ENCODE results near the gene CDK5R1.
"Not testable (repeated sequence)": the region's sequence is repeated elsewhere in the genome, so short reads cannot be mapped to it uniquely, and the experiment has no call there.

Gene CDK5R1

DNA sequence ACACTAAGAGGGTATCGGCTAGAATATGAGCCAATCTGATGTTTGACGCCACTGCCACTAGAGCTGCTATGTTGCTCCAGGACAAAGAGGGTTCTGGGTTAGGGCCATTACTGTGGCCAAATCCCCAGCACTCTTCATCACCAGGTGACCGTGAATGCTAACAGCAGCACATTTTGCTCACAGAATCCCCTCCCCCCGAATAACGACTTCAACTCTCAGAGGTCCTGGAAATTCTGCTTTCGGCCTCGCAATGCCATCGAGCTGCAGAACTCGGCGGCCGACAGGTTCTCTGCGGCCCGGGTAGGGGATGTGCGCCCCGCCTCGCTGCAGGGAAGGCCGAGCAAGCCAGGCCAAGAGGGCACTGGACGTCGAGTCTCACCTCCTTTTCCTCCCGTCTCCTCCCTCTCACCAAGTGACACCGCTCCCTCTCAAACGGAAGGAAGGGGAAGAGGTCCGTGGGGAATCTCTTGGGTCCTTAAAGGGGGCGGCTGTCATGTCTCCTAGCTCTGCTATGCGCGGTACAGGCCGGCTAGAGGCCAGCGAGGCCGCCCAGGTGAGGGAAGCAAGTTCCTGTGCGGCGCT is 31.9 kb downstream of the CDK5R1 start:
- DNase-seq = no peak

- DNase-seq = peak in 4 of 5 experiments; percentile 24 to 53 (median 38)
These were observed 32.7 kb downstream of the CDK5R1 start for GRCh38 chr17:32519228-32520103.

- DNase-seq = peak in 2 of 5 experiments; percentile 12 to 36
These were observed 33.4 kb downstream of the CDK5R1 start for GRCh38 chr17:32520104-32520701.

- no peak for DNase-seq
These were observed 34.1 kb downstream of the CDK5R1 start for GRCh38 chr17:32520737-32521404.

GRCh38 chr17:32523017-32523680 is 36.4 kb downstream of the CDK5R1 start:
- peak in 2 of 5 experiments; percentile 31 to 92 for DNase-seq

- peak in 2 of 5 experiments; percentile 9 to 77 for DNase-seq
These were observed 37.2 kb downstream of the CDK5R1 start for GRCh38 chr17:32523827-32524552.

DNA sequence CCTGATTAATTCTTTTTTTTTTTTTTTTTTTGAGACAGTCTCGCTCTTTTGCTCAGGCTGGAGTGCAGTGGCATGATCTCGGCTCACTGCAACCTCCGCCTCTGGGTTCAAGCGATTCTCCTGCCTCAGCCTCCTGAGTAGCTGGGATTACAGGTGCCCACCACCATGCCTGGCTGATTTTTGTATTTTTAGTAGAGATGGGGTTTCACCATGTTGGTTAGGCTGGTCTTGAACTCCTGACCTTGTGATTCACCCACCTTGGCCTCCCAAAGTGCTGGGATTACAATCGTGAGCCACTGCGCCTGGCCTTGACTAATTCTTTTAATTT is 37.7 kb downstream of the CDK5R1 start:
- not testable (repeated sequence) for DNase-seq

- DNase-seq = no peak
These were observed 38.3 kb downstream of the CDK5R1 start for GRCh38 chr17:32525122-32525521.

DNA sequence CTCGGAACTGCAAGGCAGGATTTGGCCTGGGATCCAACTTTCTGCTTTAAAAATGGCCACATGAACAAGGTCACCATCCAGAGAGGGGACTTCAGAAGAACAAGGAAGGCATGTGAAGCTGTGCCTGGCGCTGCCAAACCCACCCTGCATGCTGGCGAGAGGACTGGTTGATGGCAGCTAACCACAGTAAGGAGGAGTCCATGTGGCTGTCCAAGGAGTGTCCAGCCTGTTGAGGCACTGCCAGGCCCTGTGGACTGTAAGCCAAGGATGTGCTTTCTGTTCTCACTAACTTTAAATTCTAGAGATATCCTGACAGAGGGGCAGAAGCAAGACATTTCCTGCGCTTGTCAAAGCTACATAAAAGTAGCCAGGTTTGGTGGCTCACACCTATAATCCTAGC is 40.4 kb downstream of the CDK5R1 start:
- DNase-seq = no peak

GRCh38 chr17:32528825-32529224 is 42.0 kb downstream of the CDK5R1 start:
- peak in 1 of 5 experiments; percentile 49 for DNase-seq

DNA sequence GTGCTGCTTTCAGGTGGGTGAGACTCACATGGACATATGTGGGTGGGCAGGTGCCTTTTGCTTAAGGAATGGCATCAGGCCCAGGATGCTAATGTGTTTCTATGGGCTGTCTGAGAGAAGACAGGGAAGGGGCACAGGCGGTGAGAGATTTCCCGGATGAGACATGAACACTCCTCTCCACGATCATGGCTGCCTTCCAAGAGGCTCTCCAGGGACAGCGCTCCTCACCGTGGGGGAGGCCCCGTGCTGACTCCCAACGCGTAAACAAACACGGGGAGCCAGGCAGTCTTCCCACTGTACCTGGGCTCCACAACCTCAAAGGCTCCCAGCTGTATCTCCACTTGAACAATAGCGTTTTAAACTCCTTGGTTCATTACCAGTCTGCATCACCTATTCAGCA is 42.8 kb downstream of the CDK5R1 start:
- no peak for DNase-seq

DNA sequence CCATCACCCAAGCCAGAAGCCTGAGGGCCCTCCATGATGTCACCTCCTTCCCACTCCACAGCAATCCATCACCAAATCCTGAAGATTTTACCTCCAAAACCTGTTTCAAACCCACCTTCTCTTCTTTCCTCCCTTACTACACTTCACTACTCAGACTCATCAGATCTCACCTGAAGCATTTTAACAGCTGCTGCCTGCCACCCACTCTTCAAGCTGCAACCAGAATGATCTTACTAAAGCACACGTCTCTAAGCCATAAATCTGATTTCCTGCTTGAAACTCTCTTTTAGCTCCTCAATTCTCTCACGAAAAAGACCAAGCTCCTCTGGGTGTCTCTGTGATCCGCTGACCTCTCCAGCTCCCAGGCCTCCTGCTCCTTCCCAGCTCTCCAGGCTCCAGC is 46.5 kb downstream of the CDK5R1 start:
- DNase-seq = no peak

DNA sequence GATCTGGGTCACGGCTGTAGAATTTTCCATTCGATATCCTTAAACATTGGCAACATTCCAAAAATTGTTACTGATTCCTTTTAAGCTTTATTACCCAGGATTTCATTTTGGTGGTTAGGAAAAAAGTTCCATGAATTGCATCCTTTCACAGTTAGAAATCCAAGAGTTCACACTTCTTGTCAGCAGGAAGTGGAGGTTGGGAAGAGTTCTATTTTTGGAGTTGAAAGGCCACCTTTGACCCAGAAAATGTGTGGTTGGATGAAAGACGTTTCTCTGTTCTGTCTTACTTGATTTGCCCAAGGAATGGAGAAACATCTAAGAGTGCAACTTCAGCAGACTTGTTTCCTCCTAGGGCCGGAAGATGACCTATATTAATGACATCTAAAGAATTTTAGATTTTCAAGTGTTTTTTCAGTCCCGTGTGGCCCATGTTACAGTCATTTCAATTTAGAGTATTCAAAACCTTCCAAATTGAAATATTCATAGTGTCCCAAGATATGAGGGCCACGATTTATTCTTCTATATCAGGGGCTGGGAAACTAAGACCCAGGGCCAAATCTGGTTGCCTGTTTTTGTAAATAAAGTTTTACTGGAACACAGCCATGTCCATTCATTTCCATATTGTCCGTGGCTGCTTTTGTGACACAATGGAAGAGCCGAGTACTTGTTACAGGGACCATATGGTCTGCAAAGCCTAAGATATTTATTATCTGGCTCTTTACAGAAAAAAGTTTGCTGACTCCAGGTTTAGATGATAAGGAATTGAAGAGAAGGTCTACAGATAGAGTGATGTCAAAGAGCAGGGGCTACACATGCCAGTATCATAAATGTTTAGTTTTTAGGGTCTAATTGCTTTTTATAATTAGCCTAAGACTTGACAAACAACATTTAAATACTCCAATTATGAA is 50.2 kb downstream of the CDK5R1 start:
- DNase-seq = no peak
